ENCODE data around the gene PRPF40A.
"Not testable (repeated sequence)": the region's sequence is repeated elsewhere in the genome, so short reads cannot be mapped to it uniquely, and the experiment has no call there.

DNA sequence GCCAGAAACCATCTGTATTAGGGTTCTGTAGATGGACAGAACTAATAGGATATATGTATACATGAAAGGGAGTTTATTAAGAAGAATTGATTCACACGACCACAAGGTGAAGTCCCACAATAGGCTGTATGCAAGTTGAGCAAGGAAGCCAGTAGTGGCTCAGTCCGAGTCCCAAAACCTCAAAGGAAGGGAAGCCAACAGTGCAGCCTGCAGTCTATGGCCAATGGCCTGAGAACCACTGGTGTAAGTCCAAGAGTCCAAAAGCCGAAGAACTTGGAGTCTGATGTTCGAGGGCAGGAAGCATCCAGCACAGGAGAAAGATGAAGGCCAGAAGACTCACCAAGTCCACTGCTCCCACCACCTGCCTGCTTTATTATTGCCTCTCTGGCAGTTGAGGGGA lies 45.9 kb upstream of the PRPF40A start:
- not testable (repeated sequence) for TF ChIP-seq EZH2 (IDR thresholded peaks at IDR 0.05; ENCODE audit: borderline replicate concordance, low read depth, low read length, severe bottlenecking)
- TF ChIP-seq, protein P1, sequence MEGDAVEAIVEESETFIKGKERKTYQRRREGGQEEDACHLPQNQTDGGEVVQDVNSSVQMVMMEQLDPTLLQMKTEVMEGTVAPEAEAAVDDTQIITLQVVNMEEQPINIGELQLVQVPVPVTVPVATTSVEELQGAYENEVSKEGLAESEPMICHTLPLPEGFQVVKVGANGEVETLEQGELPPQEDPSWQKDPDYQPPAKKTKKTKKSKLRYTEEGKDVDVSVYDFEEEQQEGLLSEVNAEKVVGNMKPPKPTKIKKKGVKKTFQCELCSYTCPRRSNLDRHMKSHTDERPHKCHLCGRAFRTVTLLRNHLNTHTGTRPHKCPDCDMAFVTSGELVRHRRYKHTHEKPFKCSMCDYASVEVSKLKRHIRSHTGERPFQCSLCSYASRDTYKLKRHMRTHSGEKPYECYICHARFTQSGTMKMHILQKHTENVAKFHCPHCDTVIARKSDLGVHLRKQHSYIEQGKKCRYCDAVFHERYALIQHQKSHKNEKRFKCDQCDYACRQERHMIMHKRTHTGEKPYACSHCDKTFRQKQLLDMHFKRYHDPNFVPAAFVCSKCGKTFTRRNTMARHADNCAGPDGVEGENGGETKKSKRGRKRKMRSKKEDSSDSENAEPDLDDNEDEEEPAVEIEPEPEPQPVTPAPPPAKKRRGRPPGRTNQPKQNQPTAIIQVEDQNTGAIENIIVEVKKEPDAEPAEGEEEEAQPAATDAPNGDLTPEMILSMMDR (IDR thresholded peaks at IDR 0.05; ENCODE audit: borderline replicate concordance, extremely low read depth, low read length, poor library complexity, severe bottlenecking), result not testable (repeated sequence)
